Mucosa of gallbladder (tissue), 1 donor: Measurements from ENCODE around the gene ARL14. TPM values are rescaled to one million over a fixed set of nuclear protein-coding genes. Genes with fewer than 3 reads are reported as not detected.

ENCODE experiments used
- DNase-seq: peaks from one replicate; pipeline ENCODE4 v3.0.0-alpha.2; 2020; ENCODE audit warnings: low spot score
- total RNA-seq: library from RNA; stranded (reverse); gene quantifications from one replicate; pipeline ENCODE4 v1.2.1, GENCODE V29; 2021
- donor health status: DM: no; HTN: no; CAD: no.

Gene ARL14
- total RNA-seq, 1 donor from 2014 or later = 18.5 TPM

DNA sequence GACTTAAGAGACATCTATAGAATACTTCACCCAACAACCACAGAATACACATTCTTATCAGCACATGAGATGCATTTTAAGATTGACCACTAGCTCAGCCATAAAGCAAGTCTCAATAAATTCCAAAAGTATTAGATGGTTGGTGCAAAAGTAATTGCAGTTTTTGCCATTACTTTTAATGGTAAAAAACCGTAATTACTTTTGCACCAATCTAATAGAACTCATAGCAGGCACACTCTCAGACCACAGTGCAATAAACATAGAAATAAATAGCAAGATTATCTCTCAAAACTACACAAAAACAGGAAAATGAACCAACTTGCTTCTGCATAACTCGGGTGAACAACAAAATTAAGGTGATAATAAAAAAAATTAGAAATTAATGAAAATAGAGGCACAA, 45.4 kb downstream of the ARL14 start:
- DNase-seq = no peak

- no peak for DNase-seq
Observed at GRCh38 chr3:160725338-160725737, 48.4 kb downstream of the ARL14 start.

Other genes with a start within 250 kb of the ARL14 start
- 5.6 TPM for gene TRIM59, start 227.4 kb upstream of the ARL14 start, total RNA-seq
- 49.1 TPM for gene KPNA4, start 111.6 kb upstream of the ARL14 start, total RNA-seq
- gene PPM1L, start 79.1 kb downstream of the ARL14 start, total RNA-seq = 79.5 TPM